Sigmoid colon (tissue), 4 donors: ENCODE results near the gene DENND5A.

Experiments
- CTCF ChIP-seq, 4 experiments: fragments of 450-650 bp in 3 of 4; fragments of 200-600 bp in 1 of 4; IDR thresholded peaks; one replicate each; pipeline ENCODE4 v1.5.1; 2016 to 2019; ENCODE audit warnings: antibody characterized with exemption in 4 of 4, mild to moderate bottlenecking in 3 of 4, moderate library complexity in 2 of 4
- POLR2AphosphoS5 ChIP-seq, 4 donors: sonication (generic); formaldehyde crosslinking; IDR thresholded peaks; one replicate each; pipeline ENCODE4 v1.6.1; 2017; ENCODE audit warnings: antibody characterized with exemption in 4 of 4

GRCh38 chr11:9172389-9172788, 92.8 kb downstream of the DENND5A start:
- no peak for TF ChIP-seq CTCF (IDR thresholded peaks at IDR 0.05)
- TF ChIP-seq POLR2AphosphoS5 (IDR thresholded peaks at IDR 0.05) = no peak
